Upper lobe of left lung (tissue), 4 donors: ENCODE data around the gene SIDT2.
"Not testable (repeated sequence)": the region's sequence is repeated elsewhere in the genome, so short reads cannot be mapped to it uniquely, and the experiment has no call there.

Source experiments
- CTCF ChIP-seq, 6 experiments: fragments of 450-650 bp in 4 of 6; fragments of 200-600 bp in 2 of 6; sonication (generic) in 2 of 6; IDR thresholded peaks; one replicate each; pipeline ENCODE4 v1.5.1; 2016 to 2019; ENCODE audit warnings: antibody characterized with exemption in 6 of 6
- EP300 ChIP-seq, 4 donors: sonication (generic); formaldehyde crosslinking; IDR thresholded peaks; one replicate each; pipeline ENCODE4 v1.5.1; 2017; ENCODE audit warnings: antibody characterized with exemption in 4 of 4, control low read depth in 2 of 4
- POLR2A ChIP-seq, 4 donors: fragments of 450-650 bp; IDR thresholded peaks; one replicate each; pipeline ENCODE4 v1.5.1; 2016 to 2017; ENCODE audit warnings: antibody characterized with exemption in 4 of 4, mild to moderate bottlenecking in 2 of 4
- POLR2AphosphoS5 ChIP-seq, 2 donors: sonication (generic); formaldehyde crosslinking; IDR thresholded peaks; one replicate each; pipeline ENCODE4 v1.5.1; 2017; ENCODE audit warnings: antibody characterized with exemption in 2 of 2

- TF ChIP-seq CTCF, POLR2AphosphoS5, EP300, POLR2A (IDR thresholded peaks at IDR 0.05): not testable (repeated sequence)
Observed at GRCh38 chr11:117207481-117207880, 28.9 kb downstream of the SIDT2 start.
